Transverse colon (tissue), 4 donors: Measurements from ENCODE around the gene CHST1.

Source experiments
- CTCF ChIP-seq, 5 experiments: fragments of 200-600 bp in 3 of 5; fragments of 450-650 bp in 2 of 5; sonication (generic) in 3 of 5; IDR thresholded peaks; 1 replicate in 2 of 5; 2 replicates in 3 of 5; pipeline ENCODE4 v1.5.1; 2016 to 2017; ENCODE audit warnings: antibody characterized with exemption in 5 of 5, inconsistent platforms in 3 of 5, mild to moderate bottlenecking in 2 of 5, moderate library complexity in 1 of 5
- EP300 ChIP-seq: sonication (generic); formaldehyde crosslinking; IDR thresholded peaks from one replicate; pipeline ENCODE4 v1.6.1; 2017; ENCODE audit warnings: antibody characterized with exemption, low read depth
- POLR2A ChIP-seq: fragments of 450-650 bp; IDR thresholded peaks from one replicate; pipeline ENCODE4 v1.6.1; 2016; ENCODE audit warnings: antibody characterized with exemption, mild to moderate bottlenecking, moderate library complexity
- POLR2AphosphoS5 ChIP-seq, 3 donors: sonication (generic); formaldehyde crosslinking; IDR thresholded peaks; one replicate each; pipeline ENCODE4 v1.6.1; 2016; ENCODE audit warnings: antibody characterized with exemption in 3 of 3

DNA sequence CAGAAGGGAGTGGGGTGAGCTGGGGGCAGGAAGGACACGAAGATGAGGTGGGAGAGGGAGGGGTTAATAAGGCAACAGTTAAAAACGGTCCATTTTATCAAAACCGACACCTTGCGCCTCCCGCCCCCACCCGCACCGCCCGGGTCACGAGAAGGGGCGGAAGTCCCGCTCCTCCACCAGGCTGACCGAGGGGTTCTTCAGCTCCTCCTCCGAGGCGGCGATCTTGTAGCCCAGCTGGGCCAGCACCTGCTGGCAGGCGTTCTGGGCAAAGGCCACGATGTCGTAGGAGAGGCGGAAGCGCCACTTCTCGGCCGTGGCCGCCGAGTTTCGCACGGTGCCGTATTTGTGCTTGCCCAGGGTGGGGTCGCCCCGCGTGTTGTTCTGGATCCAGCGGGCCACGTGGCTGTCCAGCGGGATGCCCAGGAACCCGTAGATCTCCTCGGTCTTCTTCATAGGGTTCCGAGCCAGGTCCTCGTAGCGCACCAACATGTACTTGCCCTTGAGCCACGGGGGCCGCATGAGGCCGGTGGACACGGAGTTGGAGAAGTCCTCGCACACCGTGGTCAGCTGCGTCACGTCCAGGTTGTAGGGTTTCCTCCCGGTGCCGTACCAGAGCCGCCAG lies 15.8 kb downstream of the CHST1 start:
- no peak for TF ChIP-seq POLR2A
- no peak for TF ChIP-seq EP300
- TF ChIP-seq CTCF (IDR thresholded peaks at IDR 0.05) = no peak
- TF ChIP-seq POLR2AphosphoS5 (IDR thresholded peaks at IDR 0.05) = no peak
